Activated B cell treated with CpG ODN at 0.5 μM for 24 hours (primary cell): Measurements from ENCODE around the gene BFAR. TPM values are rescaled to one million over a fixed set of nuclear protein-coding genes. Genes with fewer than 3 reads are reported as not detected.

Experiments
- ATAC-seq: fragments of 200-7000 bp; cut with Tn5 transposase; one replicate; pipeline ENCODE4 v1.10.0; 2021; ENCODE audit warnings: low read depth, mild to moderate bottlenecking, moderate library complexity
- CTCF ChIA-PET: fragments of 350-600 bp; sonication (Branson Sonifier 250); formaldehyde crosslinking; loops from one replicate; lab custom pipeline; 2021; ENCODE audit warnings: antibody characterized with exemption; lab: Charles Lee
- POLR2A ChIA-PET: fragments of 350-600 bp; sonication (Branson Sonifier 250); formaldehyde crosslinking; loops from one replicate; lab custom pipeline; 2021; ENCODE audit warnings: antibody characterized with exemption; lab: Charles Lee
- DNase-seq: peaks from one replicate; pipeline ENCODE4 v3.0.0; 2022
- H3K27ac Mint-ChIP-seq: one replicate; pipeline ENCODE4 v1.8.0; 2020; ENCODE audit warnings: mixed read lengths
- H3K27me3 Mint-ChIP-seq: one replicate; pipeline ENCODE4 v1.8.0; 2021; ENCODE audit warnings: mixed read lengths
- H3K36me3 Mint-ChIP-seq: one replicate; pipeline ENCODE4 v1.8.0; 2021; ENCODE audit warnings: low read depth, mixed read lengths
- H3K4me1 Mint-ChIP-seq: one replicate; pipeline ENCODE4 v1.8.0; 2021; ENCODE audit warnings: mixed read lengths
- H3K4me3 Mint-ChIP-seq: one replicate; pipeline ENCODE4 v1.8.0; 2020; ENCODE audit warnings: mild to moderate bottlenecking, mixed read lengths
- H3K9me3 Mint-ChIP-seq: one replicate; pipeline ENCODE4 v1.8.0; 2020; ENCODE audit warnings: mixed read lengths
- intact Hi-C: fragments of 100-400 bp; cut with micrococcal nuclease; formaldehyde crosslinking; loops from one replicate; pipeline ENCODE4 v1.15.1; 2024
- total RNA-seq: library from RNA; stranded (reverse); gene quantifications from 2 replicates; pipeline ENCODE4 v1.2.3, GENCODE V29; 2022
- TF ChIP-seq, protein P1 (sequence below): fragments of 200-600 bp; IDR thresholded peaks from one replicate; pipeline ENCODE4 v1.8.0; 2022; ENCODE audit warnings: antibody characterized with exemption, mild to moderate bottlenecking

BFAR gene
- total RNA-seq, 1 donor from 2014 or later: 68.2 TPM

DNA sequence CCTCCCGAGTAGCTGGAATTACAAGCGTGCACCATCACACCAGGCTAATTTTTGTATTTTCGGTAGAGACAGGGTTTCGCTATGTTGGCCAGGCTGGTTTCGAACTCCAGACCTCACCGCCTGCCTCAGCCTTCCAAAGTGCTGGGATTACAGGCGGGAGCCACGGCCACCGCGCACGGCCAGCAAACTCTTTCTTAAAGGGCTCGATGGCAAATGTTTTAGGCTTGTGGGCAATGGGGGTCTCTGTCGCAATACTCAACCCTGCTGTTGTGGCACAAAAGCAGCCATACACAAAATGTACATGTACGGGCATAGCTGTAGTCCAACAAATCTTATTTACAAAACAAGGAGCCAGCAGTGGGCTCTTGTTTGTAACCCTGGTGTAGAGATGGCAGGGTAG is 21.1 kb upstream of the BFAR start:
- CTCF ChIA-PET: interaction anchor here (0.9 kb wide), 1 partner anchor 12 kb away, joined by 4 read pairs; no protein-coding TSS in a partner anchor

DNA sequence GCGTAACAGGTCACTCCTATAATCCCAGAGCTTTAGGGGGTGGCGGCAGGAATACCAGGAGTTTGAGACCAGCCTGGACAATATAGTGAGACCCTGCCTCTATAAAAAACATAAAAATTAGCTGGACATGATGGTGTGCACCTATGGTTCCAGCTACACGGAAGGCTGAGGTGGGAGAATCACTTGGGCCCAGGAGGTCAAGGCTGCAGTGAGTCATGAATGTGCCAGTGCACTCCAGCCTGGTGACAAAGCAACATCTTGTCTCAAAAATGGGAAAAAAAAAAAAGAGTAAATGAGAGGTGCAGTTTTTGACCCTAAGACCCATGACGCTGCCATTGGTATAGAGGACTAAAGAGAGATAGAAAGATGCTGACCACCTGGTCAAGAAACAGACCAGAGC is 18.8 kb upstream of the BFAR start:
- DNase-seq (no peak), ATAC-seq (no peak)
- Mint-ChIP-seq H3K4me3 (no peak overlapping the region), H3K27me3 (no peaks in the 10 kb centered on the region), H3K27ac (no peak overlapping the region), H3K4me1 (peaks cover 10% of the 10 kb centered on the region), H3K36me3 (peaks cover 69% of the 10 kb centered on the region), H3K9me3 (no peaks in the 10 kb centered on the region)
- ChIA-PET CTCF (no interaction called here), POLR2A (no interaction called here)
- intact Hi-C loops: no loop called here
- TF ChIP-seq, protein P1, sequence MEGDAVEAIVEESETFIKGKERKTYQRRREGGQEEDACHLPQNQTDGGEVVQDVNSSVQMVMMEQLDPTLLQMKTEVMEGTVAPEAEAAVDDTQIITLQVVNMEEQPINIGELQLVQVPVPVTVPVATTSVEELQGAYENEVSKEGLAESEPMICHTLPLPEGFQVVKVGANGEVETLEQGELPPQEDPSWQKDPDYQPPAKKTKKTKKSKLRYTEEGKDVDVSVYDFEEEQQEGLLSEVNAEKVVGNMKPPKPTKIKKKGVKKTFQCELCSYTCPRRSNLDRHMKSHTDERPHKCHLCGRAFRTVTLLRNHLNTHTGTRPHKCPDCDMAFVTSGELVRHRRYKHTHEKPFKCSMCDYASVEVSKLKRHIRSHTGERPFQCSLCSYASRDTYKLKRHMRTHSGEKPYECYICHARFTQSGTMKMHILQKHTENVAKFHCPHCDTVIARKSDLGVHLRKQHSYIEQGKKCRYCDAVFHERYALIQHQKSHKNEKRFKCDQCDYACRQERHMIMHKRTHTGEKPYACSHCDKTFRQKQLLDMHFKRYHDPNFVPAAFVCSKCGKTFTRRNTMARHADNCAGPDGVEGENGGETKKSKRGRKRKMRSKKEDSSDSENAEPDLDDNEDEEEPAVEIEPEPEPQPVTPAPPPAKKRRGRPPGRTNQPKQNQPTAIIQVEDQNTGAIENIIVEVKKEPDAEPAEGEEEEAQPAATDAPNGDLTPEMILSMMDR: no peak

More for the DNA sequence above, 21.1 kb upstream of the BFAR start:
- DNase-seq (no peak), ATAC-seq (no peak)
- H3K27ac Mint-ChIP-seq: no peak overlapping the region
- H3K4me1 Mint-ChIP-seq: peaks cover 32% of the 10 kb centered on the region
- POLR2A ChIA-PET: interaction anchor here (1.5 kb wide), 1 partner anchor 18 kb away, joined by 7 read pairs; the partner anchor contains the start of gene PARN
- intact Hi-C loops: no loop called here
- TF ChIP-seq, protein P1: no peak
- H3K4me3 Mint-ChIP-seq: no peak overlapping the region
- H3K9me3 Mint-ChIP-seq: no peaks in the 10 kb centered on the region
- H3K27me3 Mint-ChIP-seq: no peaks in the 10 kb centered on the region
- peaks cover 79% of the 10 kb centered on the region for H3K36me3 Mint-ChIP-seq

DNA sequence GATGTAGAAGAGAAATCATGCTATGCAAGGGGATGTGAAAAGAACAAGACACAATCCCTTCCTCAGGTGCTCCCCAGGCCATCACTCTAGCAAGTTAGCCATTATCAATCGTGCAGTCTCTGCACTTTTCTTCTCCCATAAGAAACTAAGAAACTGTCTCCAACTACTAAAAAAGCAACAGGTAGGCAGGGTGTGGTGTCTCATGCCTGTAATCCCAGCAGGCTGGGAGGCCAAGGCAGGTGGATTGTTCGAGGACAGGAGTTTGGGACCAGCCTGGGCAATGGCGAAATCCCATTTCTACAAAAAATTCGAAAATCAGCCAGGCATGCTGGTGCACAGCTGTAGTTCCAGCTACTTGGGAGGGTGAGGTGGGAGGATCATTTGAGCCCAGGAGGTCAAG is 16.5 kb upstream of the BFAR start:
- H3K9me3 Mint-ChIP-seq: no peaks in the 10 kb centered on the region
- intact Hi-C loops: no loop called here
- H3K27ac Mint-ChIP-seq: no peak overlapping the region
- ChIA-PET CTCF (no interaction called here), POLR2A (interaction anchor here (0.7 kb wide), 1 partner anchor 17 kb away, joined by 6 read pairs; the partner anchor contains the start of gene BFAR)
- ATAC-seq (no peak), DNase-seq (no peak)
- no peaks in the 10 kb centered on the region for H3K4me1 Mint-ChIP-seq
- peaks cover 66% of the 10 kb centered on the region for H3K36me3 Mint-ChIP-seq
- H3K27me3 Mint-ChIP-seq: no peaks in the 10 kb centered on the region
- H3K4me3 Mint-ChIP-seq: no peak overlapping the region
- TF ChIP-seq, protein P1: no peak

DNA sequence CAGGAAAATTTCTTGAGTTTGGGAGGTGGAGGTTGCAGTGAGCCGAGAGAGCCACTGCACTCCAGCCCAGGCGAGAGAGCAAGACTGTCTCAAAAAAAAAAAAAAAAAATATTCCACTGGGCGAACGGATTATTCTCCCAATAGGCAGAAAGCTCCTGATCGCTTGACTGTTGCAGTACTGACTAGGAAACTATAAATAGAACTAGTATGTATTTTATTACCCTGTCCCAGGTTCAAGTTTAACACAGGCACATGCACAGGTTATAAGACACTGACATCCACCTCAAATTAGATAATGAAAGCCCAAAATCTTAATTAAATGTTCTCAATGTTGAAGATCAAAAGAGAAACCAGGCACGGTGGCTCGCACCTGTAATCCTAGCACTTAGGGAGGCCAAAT is 14.2 kb upstream of the BFAR start:
- Mint-ChIP-seq H3K4me1 (no peaks in the 10 kb centered on the region), H3K4me3 (no peak overlapping the region), H3K36me3 (peaks cover 71% of the 10 kb centered on the region), H3K27me3 (no peaks in the 10 kb centered on the region), H3K27ac (no peak overlapping the region), H3K9me3 (no peaks in the 10 kb centered on the region)
- DNase-seq: no peak
- intact Hi-C loops: no loop called here
- POLR2A ChIA-PET: interaction anchor here (0.7 kb wide), 2 partner anchors 12 to 263 kb away, joined by 4 to 6 read pairs; partner anchors contain the start of gene PARN
- TF ChIP-seq, protein P1: no peak
- no peak for ATAC-seq
- CTCF ChIA-PET: no interaction called here

DNA sequence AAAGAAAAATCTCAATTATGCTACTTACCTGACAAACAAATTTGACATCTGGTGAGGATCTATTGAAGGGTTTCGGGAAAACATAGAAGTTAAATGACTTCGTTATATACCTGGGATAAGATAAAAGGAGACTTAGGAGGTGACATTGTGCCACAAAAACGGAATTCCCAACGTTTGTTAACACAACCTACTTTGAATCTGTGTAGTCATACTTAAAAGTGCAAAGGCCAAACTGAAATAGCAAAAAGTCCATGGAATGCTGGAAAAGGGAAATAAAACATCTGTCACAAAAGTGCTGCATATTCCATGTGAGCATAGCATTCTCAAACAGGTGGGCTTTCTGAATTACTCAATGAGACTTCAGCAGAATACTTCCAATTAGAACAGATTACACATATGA is 5.7 kb upstream of the BFAR start:
- Mint-ChIP-seq H3K4me1 (peaks cover 30% of the 10 kb centered on the region), H3K27ac (no peak overlapping the region), H3K9me3 (peaks cover 3% of the 10 kb centered on the region), H3K27me3 (no peaks in the 10 kb centered on the region), H3K36me3 (peaks cover 65% of the 10 kb centered on the region), H3K4me3 (no peak overlapping the region)
- TF ChIP-seq, protein P1: no peak
- intact Hi-C loops: no loop called here
- POLR2A ChIA-PET: no interaction called here
- DNase-seq: no peak
- no peak for ATAC-seq
- CTCF ChIA-PET: no interaction called here
